Liver (tissue), 9 donors: ENCODE measurements around the gene CRACDL. TPM values are rescaled to one million over a fixed set of nuclear protein-coding genes. Genes with fewer than 3 reads are reported as not detected.

Experiments
- DNase-seq: peaks from one replicate; pipeline ENCODE4 v3.0.0-alpha.2; 2017; ENCODE audit warnings: low spot score
- H3K27ac ChIP-seq, 2 donors: one replicate each; pipeline ENCODE4 v1.7.0; 2013; ENCODE audit warnings: inconsistent platforms in 2 of 2, low read length in 2 of 2, control low read depth in 1 of 2, low read depth in 1 of 2, mild to moderate bottlenecking in 1 of 2
- H3K27me3 ChIP-seq, 4 donors: one replicate each; pipeline versions ENCODE4 v1.6.1 to v1.7.0; 2013; ENCODE audit warnings: low read length in 3 of 4, inconsistent platforms in 1 of 4, mild to moderate bottlenecking in 1 of 4, moderate library complexity in 1 of 4; ENCODE audit not compliant: control insufficient read depth in 4 of 4, insufficient read depth in 4 of 4
- H3K36me3 ChIP-seq, 4 donors: one replicate each; pipeline versions ENCODE4 v1.6.1 to v1.7.0; 2013; ENCODE audit warnings: low read length in 3 of 4, mild to moderate bottlenecking in 3 of 4, low read depth in 1 of 4, moderate library complexity in 1 of 4; ENCODE audit not compliant: control insufficient read depth in 4 of 4, insufficient read depth in 3 of 4
- H3K4me1 ChIP-seq, 4 donors: one replicate each; pipeline versions ENCODE4 v1.6.1 to v1.7.0; 2013; ENCODE audit warnings: low read length in 3 of 4, mild to moderate bottlenecking in 3 of 4, moderate library complexity in 1 of 4; ENCODE audit not compliant: control insufficient read depth in 4 of 4, insufficient read depth in 4 of 4
- H3K4me3 ChIP-seq, 3 donors: one replicate each; pipeline versions ENCODE4 v1.6.1 to v1.7.0; 2013; ENCODE audit warnings: low read length in 3 of 3, control low read depth in 1 of 3, low read depth in 1 of 3, mild to moderate bottlenecking in 1 of 3
- H3K9ac ChIP-seq, 2 donors: one replicate each; pipeline ENCODE4 v1.7.0; 2013; ENCODE audit warnings: low read length in 2 of 2, mild to moderate bottlenecking in 2 of 2, moderate library complexity in 2 of 2, control low read depth in 1 of 2, low read depth in 1 of 2
- H3K9me3 ChIP-seq, 4 donors: one replicate each; pipeline versions ENCODE4 v1.6.1 to v1.7.0; 2013; ENCODE audit warnings: low read length in 3 of 4; ENCODE audit not compliant: control insufficient read depth in 4 of 4
- EGR1 ChIP-seq, 2 donors: IDR thresholded peaks; 2 replicates each; pipeline ENCODE4 v1.6.1; 2016 to 2018; ENCODE audit warnings: antibody characterized with exemption in 2 of 2, low read depth in 2 of 2
- FOXA1 ChIP-seq: IDR thresholded peaks from 2 replicates; pipeline ENCODE4 v1.6.1; 2016; ENCODE audit warnings: antibody characterized with exemption
- JUND ChIP-seq, 2 donors: IDR thresholded peaks; 2 replicates each; pipeline ENCODE4 v1.6.1; 2016; ENCODE audit warnings: antibody characterized with exemption in 2 of 2
- RAD21 ChIP-seq, 2 donors: IDR thresholded peaks; 2 replicates each; pipeline ENCODE4 v1.6.1; 2016; ENCODE audit warnings: antibody characterized with exemption in 2 of 2, mild to moderate bottlenecking in 2 of 2
- REST ChIP-seq: IDR thresholded peaks from 2 replicates; pipeline ENCODE4 v1.6.1; 2016; ENCODE audit warnings: antibody characterized with exemption, mild to moderate bottlenecking
- RXRA ChIP-seq, 2 donors: IDR thresholded peaks; 2 replicates each; pipeline ENCODE4 v1.6.1; 2017 to 2018; ENCODE audit warnings: antibody characterized with exemption in 2 of 2, mild to moderate bottlenecking in 1 of 2
- TAF1 ChIP-seq: conservative IDR thresholded peaks from 2 replicates; pipeline ENCODE4 v1.6.1; 2016; ENCODE audit warnings: antibody characterized with exemption, mild to moderate bottlenecking
- YY1 ChIP-seq: IDR thresholded peaks from 2 replicates; pipeline ENCODE4 v1.6.1; 2016; ENCODE audit warnings: antibody characterized with exemption, mild to moderate bottlenecking
- ZBTB33 ChIP-seq: IDR thresholded peaks from 2 replicates; pipeline ENCODE4 v1.6.1; 2016; ENCODE audit warnings: antibody characterized with exemption
- WGBS: extraction: QIAGEN DNeasy Blood & Tissue Kit; methylation state at CpG from one replicate; pipeline ENCODE4 v1.1.7; 2013; 5-methylcytosine and 5-hydroxymethylcytosine counted together
- polyA plus RNA-seq, 2 donors: library from polyadenylated mRNA; stranded (reverse) in 1 of 2; unstranded in 1 of 2; fragments of 200-250 nt in 1 of 2; fragments of >200 nt in 1 of 2; fragmentation: Nextera tagmentation in 1 of 2; extraction: Ambion mirVana in 1 of 2; gene quantifications; one replicate each; pipeline versions ENCODE4 v1.2.1 to v1.2.3, GENCODE V29; 2013 to 2015
- total RNA-seq, 2 donors: library from RNA; depleted of rRNA; stranded (reverse); fragments of >200 nt; gene quantifications; one replicate each; pipeline ENCODE4 v1.2.3, GENCODE V29; 2014
- donor health status: healthy.
- donor health status: healthy.
- donor health status: healthy.
- donor health status: healthy.
- donor health status: healthy.

CRACDL gene
- total and polyA plus RNA-seq, 4 donors = 0.13 to 0.46 (median 0.29) TPM

DNA sequence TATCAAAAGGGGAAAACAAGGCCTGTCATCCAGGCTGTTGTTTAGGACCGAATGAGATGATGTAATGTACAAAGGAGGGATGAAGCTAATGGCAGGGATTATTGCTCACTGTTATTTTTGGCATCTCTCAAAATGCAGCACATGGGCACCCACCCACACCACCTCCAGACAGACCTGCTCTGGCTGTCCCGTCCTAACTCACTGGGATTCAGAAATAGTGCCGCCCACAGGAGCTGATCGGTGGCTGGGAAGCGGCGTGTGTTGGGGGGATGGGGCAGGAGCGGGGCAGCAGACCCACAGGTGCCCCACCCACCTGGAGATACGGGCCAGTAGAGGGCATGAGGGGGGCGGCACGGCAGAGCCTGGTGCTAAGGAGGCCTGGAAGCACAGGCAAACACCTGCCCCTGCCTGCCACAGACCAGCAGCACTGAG, 52.2 kb downstream of the CRACDL start:
- H3K27ac ChIP-seq = no peak overlapping the region
- peaks cover 3 to 18% (median 8%) of the 10 kb centered on the region in 4 donors for H3K9me3 ChIP-seq
- no peaks in the 10 kb centered on the region for H3K36me3 ChIP-seq
- no peak overlapping the region for H3K4me3 ChIP-seq
- no peak for TF ChIP-seq EGR1 (IDR thresholded peaks at IDR 0.05; ENCODE audit: low read depth in 2 of 2)
- TF ChIP-seq FOXA1 = no peak
- no peak for TF ChIP-seq RXRA (IDR thresholded peaks at IDR 0.05)
- TF ChIP-seq RAD21 (IDR thresholded peaks at IDR 0.05) = no peak
- TF ChIP-seq JUND (IDR thresholded peaks at IDR 0.05) = no peak
- TF ChIP-seq YY1 = no peak
- TF ChIP-seq ZBTB33 = no peak
- no peaks in the 10 kb centered on the region for H3K27me3 ChIP-seq
- H3K9ac ChIP-seq = no peak overlapping the region
- WGBS = 78% methylated on average over 10 of the region's 10 CpGs
- DNase-seq = no peak
- H3K4me1 ChIP-seq = no peaks in the 10 kb centered on the region

GRCh38 chr2:98882971-98883779, 52.9 kb downstream of the CRACDL start:
- no peak for TF ChIP-seq REST
- no peak overlapping the region for H3K9ac ChIP-seq
- DNase-seq = no peak
- H3K27me3 ChIP-seq = no peaks in the 10 kb centered on the region
- H3K4me3 ChIP-seq = no peak overlapping the region
- H3K4me1 ChIP-seq = no peaks in the 10 kb centered on the region
- no peaks in the 10 kb centered on the region for H3K36me3 ChIP-seq
- H3K27ac ChIP-seq = no peak overlapping the region
- WGBS = 86% methylated on average over 11 of the region's 11 CpGs
- H3K9me3 ChIP-seq = peaks cover 3 to 18% (median 8%) of the 10 kb centered on the region in 4 donors

GRCh38 chr2:98882368-98882767, 53.7 kb downstream of the CRACDL start:
- Histone ChIP-seq H3K4me3 (no peak overlapping the region), H3K9ac (no peak overlapping the region), H3K9me3 (peaks cover 3 to 11% (median 7%) of the 10 kb centered on the region in 4 donors), H3K27ac (no peak overlapping the region), H3K27me3 (no peaks in the 10 kb centered on the region), H3K4me1 (no peaks in the 10 kb centered on the region), H3K36me3 (no peaks in the 10 kb centered on the region)
- TF ChIP-seq TAF1 = no peak
- WGBS = 92% methylated on average over 3 of the region's 3 CpGs
- no peak for DNase-seq
